ENCODE measurements around the gene FBXW12.

DNA sequence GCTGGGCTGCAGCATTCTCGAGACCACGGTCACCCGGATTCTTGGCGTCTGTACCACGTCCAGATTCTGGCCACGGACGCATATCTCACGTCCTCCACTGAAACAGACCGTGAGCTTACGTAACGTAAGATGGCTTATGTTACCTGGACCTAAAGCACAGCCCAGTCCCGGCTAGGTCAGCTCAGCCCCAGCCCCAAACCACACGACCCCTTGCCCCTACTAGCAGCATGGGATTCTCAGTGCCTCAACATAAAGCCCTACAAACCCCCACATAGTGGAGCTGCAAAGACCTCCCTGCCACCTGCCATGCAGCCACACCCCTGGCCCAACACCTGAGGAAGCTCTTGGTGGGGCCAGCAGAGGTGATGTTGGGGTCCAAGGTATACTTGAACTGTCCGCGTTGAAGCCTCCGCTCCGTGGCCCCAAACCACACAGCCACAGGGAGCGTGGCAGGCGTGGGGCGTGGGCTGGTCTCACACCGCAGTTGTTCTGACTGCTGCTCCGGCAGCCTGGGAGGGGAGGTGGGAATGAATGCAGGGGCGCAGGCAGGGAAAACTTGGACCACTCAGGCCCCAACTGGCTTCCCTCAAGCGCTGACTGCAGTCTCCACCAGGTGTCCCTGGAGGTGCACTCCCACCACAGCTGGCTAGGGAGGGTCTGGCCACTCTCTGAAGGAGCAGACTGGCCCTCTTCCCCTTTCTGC is 43.4 kb downstream of the FBXW12 start:
- TF ChIP-seq, protein P1, sequence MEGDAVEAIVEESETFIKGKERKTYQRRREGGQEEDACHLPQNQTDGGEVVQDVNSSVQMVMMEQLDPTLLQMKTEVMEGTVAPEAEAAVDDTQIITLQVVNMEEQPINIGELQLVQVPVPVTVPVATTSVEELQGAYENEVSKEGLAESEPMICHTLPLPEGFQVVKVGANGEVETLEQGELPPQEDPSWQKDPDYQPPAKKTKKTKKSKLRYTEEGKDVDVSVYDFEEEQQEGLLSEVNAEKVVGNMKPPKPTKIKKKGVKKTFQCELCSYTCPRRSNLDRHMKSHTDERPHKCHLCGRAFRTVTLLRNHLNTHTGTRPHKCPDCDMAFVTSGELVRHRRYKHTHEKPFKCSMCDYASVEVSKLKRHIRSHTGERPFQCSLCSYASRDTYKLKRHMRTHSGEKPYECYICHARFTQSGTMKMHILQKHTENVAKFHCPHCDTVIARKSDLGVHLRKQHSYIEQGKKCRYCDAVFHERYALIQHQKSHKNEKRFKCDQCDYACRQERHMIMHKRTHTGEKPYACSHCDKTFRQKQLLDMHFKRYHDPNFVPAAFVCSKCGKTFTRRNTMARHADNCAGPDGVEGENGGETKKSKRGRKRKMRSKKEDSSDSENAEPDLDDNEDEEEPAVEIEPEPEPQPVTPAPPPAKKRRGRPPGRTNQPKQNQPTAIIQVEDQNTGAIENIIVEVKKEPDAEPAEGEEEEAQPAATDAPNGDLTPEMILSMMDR (IDR thresholded peaks at IDR 0.05): no peak
- TF ChIP-seq POLR2A (IDR thresholded peaks at IDR 0.05): no peak
